ENCODE results near the gene TMOD1.

TMOD1 gene

GRCh38 chr9:97527626-97528528, 26.4 kb downstream of the TMOD1 start:
- DNase-seq (ENCODE audit: low read depth in 1 of 2, low spot score in 1 of 2), result no peak
- in situ Hi-C loops (cut with HindIII; ENCODE audit: low pct_unique_long_range_greater_than_20kb, low sequenced_read_pairs), result no loop called here
- no peak for TF ChIP-seq JUND (IDR thresholded peaks at IDR 0.05; ENCODE audit: low read depth)

GRCh38 chr9:97528529-97529230, 27.2 kb downstream of the TMOD1 start:
- in situ Hi-C loops (cut with HindIII; ENCODE audit: low pct_unique_long_range_greater_than_20kb, low sequenced_read_pairs), result no loop called here
- TF ChIP-seq JUND (IDR thresholded peaks at IDR 0.05; ENCODE audit: low read depth), result no peak
- no peak for DNase-seq (ENCODE audit: low read depth in 1 of 2, low spot score in 1 of 2)

GRCh38 chr9:97529363-97530076, 28.1 kb downstream of the TMOD1 start:
- in situ Hi-C loops (cut with HindIII; ENCODE audit: low pct_unique_long_range_greater_than_20kb, low sequenced_read_pairs), result no loop called here
- TF ChIP-seq JUND (IDR thresholded peaks at IDR 0.05; ENCODE audit: low read depth), result no peak
- DNase-seq (ENCODE audit: low read depth in 1 of 2, low spot score in 1 of 2), result no peak

- no peak for DNase-seq (ENCODE audit: low read depth in 1 of 2, low spot score in 1 of 2)
- no peak for TF ChIP-seq JUND (IDR thresholded peaks at IDR 0.05; ENCODE audit: low read depth)
- in situ Hi-C loops (cut with HindIII; ENCODE audit: low pct_unique_long_range_greater_than_20kb, low sequenced_read_pairs), result no loop called here
Observed at GRCh38 chr9:97531888-97532376, 30.5 kb downstream of the TMOD1 start.

GRCh38 chr9:97534185-97534584, 32.7 kb downstream of the TMOD1 start:
- in situ Hi-C loops (cut with HindIII; ENCODE audit: low pct_unique_long_range_greater_than_20kb, low sequenced_read_pairs), result no loop called here
- no peak for TF ChIP-seq JUND (IDR thresholded peaks at IDR 0.05; ENCODE audit: low read depth)
- no peak for DNase-seq (ENCODE audit: low read depth in 1 of 2, low spot score in 1 of 2)

- TF ChIP-seq JUND (IDR thresholded peaks at IDR 0.05; ENCODE audit: low read depth), result no peak
- in situ Hi-C loops (cut with HindIII; ENCODE audit: low pct_unique_long_range_greater_than_20kb, low sequenced_read_pairs), result no loop called here
- no peak for DNase-seq (ENCODE audit: low read depth in 1 of 2, low spot score in 1 of 2)
Observed at GRCh38 chr9:97534961-97535594, 33.6 kb downstream of the TMOD1 start.

- in situ Hi-C loops (cut with HindIII; ENCODE audit: low pct_unique_long_range_greater_than_20kb, low sequenced_read_pairs), result no loop called here
- no peak for TF ChIP-seq JUND (IDR thresholded peaks at IDR 0.05; ENCODE audit: low read depth)
- DNase-seq (ENCODE audit: low read depth in 1 of 2, low spot score in 1 of 2), result no peak
Observed at GRCh38 chr9:97535771-97536170, 34.3 kb downstream of the TMOD1 start.

GRCh38 chr9:97536480-97536879, 35.0 kb downstream of the TMOD1 start:
- TF ChIP-seq JUND (IDR thresholded peaks at IDR 0.05; ENCODE audit: low read depth), result no peak
- no peak for DNase-seq (ENCODE audit: low read depth in 1 of 2, low spot score in 1 of 2)
- in situ Hi-C loops (cut with HindIII; ENCODE audit: low pct_unique_long_range_greater_than_20kb, low sequenced_read_pairs), result no loop called here

- DNase-seq (ENCODE audit: low read depth in 1 of 2, low spot score in 1 of 2), result no peak
- in situ Hi-C loops (cut with HindIII; ENCODE audit: low pct_unique_long_range_greater_than_20kb, low sequenced_read_pairs), result no loop called here
- no peak for TF ChIP-seq JUND (IDR thresholded peaks at IDR 0.05; ENCODE audit: low read depth)
Observed at GRCh38 chr9:97543561-97543960, 42.1 kb downstream of the TMOD1 start.

DNA sequence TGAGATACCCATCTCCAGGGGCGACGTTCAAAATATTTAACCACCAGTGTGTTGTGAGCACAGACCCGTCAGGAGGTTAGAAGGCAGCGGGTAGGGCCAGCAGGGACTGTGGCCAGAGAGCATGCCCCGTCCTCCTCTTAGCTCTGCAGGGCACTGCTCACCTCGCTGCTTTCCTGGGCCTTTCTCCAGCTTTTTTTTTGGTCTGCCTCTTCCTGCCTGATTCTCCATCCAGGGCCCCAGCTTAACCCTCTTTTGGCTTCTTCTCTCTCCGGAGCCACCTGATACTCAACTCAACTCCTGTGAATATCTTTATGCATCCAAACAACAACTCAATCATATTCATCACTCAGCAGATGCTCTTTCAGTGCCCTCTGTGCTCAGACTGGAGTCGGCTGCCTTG, 44.0 kb downstream of the TMOD1 start:
- no peak for TF ChIP-seq JUND (IDR thresholded peaks at IDR 0.05; ENCODE audit: low read depth)
- in situ Hi-C loops (cut with HindIII; ENCODE audit: low pct_unique_long_range_greater_than_20kb, low sequenced_read_pairs), result no loop called here
- DNase-seq (ENCODE audit: low read depth in 1 of 2, low spot score in 1 of 2), result no peak

- TF ChIP-seq JUND (IDR thresholded peaks at IDR 0.05; ENCODE audit: low read depth), result no peak
- no peak for DNase-seq (ENCODE audit: low read depth in 1 of 2, low spot score in 1 of 2)
- in situ Hi-C loops (cut with HindIII; ENCODE audit: low pct_unique_long_range_greater_than_20kb, low sequenced_read_pairs), result no loop called here
Observed at GRCh38 chr9:97547098-97547829, 45.8 kb downstream of the TMOD1 start.

DNA sequence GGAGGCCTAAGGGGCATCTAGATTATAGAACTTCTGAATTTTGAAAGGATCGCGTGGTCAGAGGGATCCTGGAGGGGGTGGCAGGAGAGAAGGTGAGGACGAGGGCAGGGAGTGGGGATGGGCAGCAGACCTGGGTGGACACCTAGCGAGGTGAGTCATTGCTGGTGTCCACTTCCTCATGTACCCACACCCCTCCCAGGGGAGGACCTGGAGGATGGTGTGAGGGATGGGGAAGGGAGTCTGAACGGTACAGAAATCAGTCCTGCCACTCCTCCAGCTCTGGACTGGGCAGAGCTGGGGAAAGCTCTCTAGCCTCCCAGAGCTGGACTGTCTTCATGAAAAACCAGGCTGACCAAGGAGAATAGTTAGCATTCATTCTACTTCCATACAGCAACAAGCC, 46.9 kb downstream of the TMOD1 start:
- no peak for TF ChIP-seq JUND (IDR thresholded peaks at IDR 0.05; ENCODE audit: low read depth)
- no peak for DNase-seq (ENCODE audit: low read depth in 1 of 2, low spot score in 1 of 2)

More for the DNA sequence above, 46.9 kb downstream of the TMOD1 start:
- in situ Hi-C loops (cut with HindIII; ENCODE audit: low pct_unique_long_range_greater_than_20kb, low sequenced_read_pairs), result no loop called here

All from T47D (cell line).